ENCODE measurements around the gene ERBB4.

DNA sequence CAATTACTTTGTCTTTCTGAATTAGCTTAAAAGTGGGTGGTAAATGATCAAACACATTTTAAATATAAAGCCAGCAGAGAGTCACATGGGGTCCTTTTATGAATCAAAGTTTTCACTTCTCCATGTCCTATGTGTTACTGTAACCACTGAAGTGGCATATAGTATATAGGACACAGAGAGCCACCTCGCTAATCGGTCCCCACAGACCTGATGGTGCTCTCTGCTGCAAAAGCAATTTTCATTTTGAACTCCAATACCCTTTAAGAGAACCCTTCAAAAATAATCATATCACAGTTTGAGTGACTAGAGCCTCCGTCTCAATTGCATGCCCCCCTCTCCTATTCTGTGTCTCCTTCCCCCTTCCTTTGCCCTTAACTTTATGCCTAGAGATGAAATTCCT is 272.8 kb downstream of the ERBB4 start:
- TF ChIP-seq, protein P1, sequence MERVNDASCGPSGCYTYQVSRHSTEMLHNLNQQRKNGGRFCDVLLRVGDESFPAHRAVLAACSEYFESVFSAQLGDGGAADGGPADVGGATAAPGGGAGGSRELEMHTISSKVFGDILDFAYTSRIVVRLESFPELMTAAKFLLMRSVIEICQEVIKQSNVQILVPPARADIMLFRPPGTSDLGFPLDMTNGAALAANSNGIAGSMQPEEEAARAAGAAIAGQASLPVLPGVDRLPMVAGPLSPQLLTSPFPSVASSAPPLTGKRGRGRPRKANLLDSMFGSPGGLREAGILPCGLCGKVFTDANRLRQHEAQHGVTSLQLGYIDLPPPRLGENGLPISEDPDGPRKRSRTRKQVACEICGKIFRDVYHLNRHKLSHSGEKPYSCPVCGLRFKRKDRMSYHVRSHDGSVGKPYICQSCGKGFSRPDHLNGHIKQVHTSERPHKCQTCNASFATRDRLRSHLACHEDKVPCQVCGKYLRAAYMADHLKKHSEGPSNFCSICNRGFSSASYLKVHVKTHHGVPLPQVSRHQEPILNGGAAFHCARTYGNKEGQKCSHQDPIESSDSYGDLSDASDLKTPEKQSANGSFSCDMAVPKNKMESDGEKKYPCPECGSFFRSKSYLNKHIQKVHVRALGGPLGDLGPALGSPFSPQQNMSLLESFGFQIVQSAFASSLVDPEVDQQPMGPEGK (CRISPR knock-in tag; IDR thresholded peaks at IDR 0.05; ENCODE audit: borderline replicate concordance) = no peak
- TF ChIP-seq ZFP3 (CRISPR knock-in tag; IDR thresholded peaks at IDR 0.05) = no peak
- TF ChIP-seq ARNTL (CRISPR knock-in tag; IDR thresholded peaks at IDR 0.05; ENCODE audit: borderline replicate concordance, low read depth) = no peak
- no peak for TF ChIP-seq RARB (CRISPR knock-in tag; IDR thresholded peaks at IDR 0.05)
- TF ChIP-seq ZNF565 (CRISPR knock-in tag; conservative IDR thresholded peaks at IDR 0.05; ENCODE audit: low read depth) = no peak
- TF ChIP-seq CSDC2 (CRISPR knock-in tag; IDR thresholded peaks at IDR 0.05) = no peak
- TF ChIP-seq TOX (CRISPR knock-in tag; IDR thresholded peaks at IDR 0.05; ENCODE audit: borderline replicate concordance) = no peak

All from SK-N-SH treated with all-trans-retinoic acid at 6 μM for 48 hours (cell line).